ENCODE measurements around the gene CD4. TPM values are rescaled to one million over a fixed set of nuclear protein-coding genes. Genes with fewer than 3 reads are reported as not detected.

CD4 gene
- total and polyA plus RNA-seq, 10 of the 15 experiments (the other 5 are each of a cell fraction or from before 2014, with no cell fraction given): 0.24 to 1.6 (median 0.69) TPM

- no peak overlapping the region for H3K9ac ChIP-seq (ENCODE audit: control insufficient read depth, insufficient read depth, low read length)
- no peaks in the 10 kb centered on the region for H3K36me3 ChIP-seq (ENCODE audit: control insufficient read depth in 2 of 2, insufficient read depth in 2 of 2, low read length in 1 of 2)
- no peak overlapping the region for H2AFZ ChIP-seq (ENCODE audit: control insufficient read depth, low read depth, low read length)
- no peak for TF ChIP-seq SREBF2 (IDR thresholded peaks at IDR 0.05; ENCODE audit: low read length)
- TF ChIP-seq, protein P1, sequence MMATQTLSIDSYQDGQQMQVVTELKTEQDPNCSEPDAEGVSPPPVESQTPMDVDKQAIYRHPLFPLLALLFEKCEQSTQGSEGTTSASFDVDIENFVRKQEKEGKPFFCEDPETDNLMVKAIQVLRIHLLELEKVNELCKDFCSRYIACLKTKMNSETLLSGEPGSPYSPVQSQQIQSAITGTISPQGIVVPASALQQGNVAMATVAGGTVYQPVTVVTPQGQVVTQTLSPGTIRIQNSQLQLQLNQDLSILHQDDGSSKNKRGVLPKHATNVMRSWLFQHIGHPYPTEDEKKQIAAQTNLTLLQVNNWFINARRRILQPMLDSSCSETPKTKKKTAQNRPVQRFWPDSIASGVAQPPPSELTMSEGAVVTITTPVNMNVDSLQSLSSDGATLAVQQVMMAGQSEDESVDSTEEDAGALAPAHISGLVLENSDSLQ (IDR thresholded peaks at IDR 0.05): peak; percentile 82
- H3K4me1 ChIP-seq (ENCODE audit: control insufficient read depth, insufficient read depth, low read length): no peaks in the 10 kb centered on the region
- DNase-seq (ENCODE audit: low read depth, low spot score): no peak
- H4K20me1 ChIP-seq (ENCODE audit: control insufficient read depth, insufficient read depth): no peaks in the 10 kb centered on the region
- WGBS (ENCODE audit: insufficient coverage, insufficient replicate concordance, low lambda C conversion rate, missing lambda C conversion rate): 62% methylated on average over 5 of the region's 5 CpGs
- SMC1A ChIA-PET (ENCODE audit: uncharacterized antibody, unreplicated experiment): no interaction called here
- no peak for FAIRE-seq
- no peak overlapping the region for H3K27ac ChIP-seq (ENCODE audit: control insufficient read depth, insufficient read depth)
- H3K4me2 ChIP-seq (ENCODE audit: control insufficient read depth, insufficient read depth): no peak overlapping the region
- RAD21 ChIA-PET (ENCODE audit: unreplicated experiment): no interaction called here
- no peak for ATAC-seq
- BruUV-seq (replicated peaks): no TSS peak
- in situ Hi-C loops (cut with MboI) (no loop called here), intact Hi-C loops (cut with micrococcal nuclease; ENCODE audit: unreplicated experiment) (no loop called here)
- H3K4me3 ChIP-seq: no peak overlapping the region
- H3K79me2 ChIP-seq (ENCODE audit: control insufficient read depth, insufficient read depth, low read length): no peaks in the 10 kb centered on the region
- CTCF ChIA-PET: interaction anchor here (1.1 kb wide), 1 partner anchor 9 kb away, joined by 3 read pairs; the partner anchor contains the start of gene CD4
- H3K9me3 ChIP-seq (replicated peaks; ENCODE audit: control insufficient read depth, insufficient read depth, low read length): no peaks in the 10 kb centered on the region
- H3K27me3 ChIP-seq (replicated peaks in 1 of 2; ENCODE audit: control insufficient read depth in 2 of 2, insufficient read depth in 2 of 2, low read length in 1 of 2): no peaks in the 10 kb centered on the region; a peak in 1 of 4 replicates
- POLR2A ChIA-PET: interaction anchor here (1.0 kb wide), 2 partner anchors 19 to 44 kb away, joined by 3 read pairs; no protein-coding TSS in a partner anchor
These were observed 9.8 kb downstream of the CD4 start for GRCh38 chr12:6799147-6799546.

DNA sequence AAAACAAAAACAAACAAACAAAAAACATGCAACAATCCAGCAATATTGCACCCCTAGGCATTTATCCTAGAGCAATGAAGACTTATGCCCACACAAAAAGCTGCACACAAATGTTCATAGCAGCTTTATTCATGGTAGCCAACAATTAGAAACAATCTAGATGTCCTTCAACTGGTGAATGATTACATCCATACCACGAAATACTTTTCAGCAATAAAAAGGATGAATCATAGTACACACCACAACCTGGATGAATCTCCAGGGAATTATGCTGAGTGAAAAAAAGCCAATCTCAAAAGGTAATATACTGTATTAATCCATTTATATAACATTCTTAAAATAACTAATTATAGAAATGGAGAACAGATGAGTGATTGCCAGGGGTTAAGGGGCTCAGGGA, 17.8 kb downstream of the CD4 start:
- no peak overlapping the region for H3K4me3 ChIP-seq
- H3K79me2 ChIP-seq (ENCODE audit: control insufficient read depth, insufficient read depth, low read length): no peaks in the 10 kb centered on the region
- H2AFZ ChIP-seq (ENCODE audit: control insufficient read depth, low read depth, low read length): no peak overlapping the region
- POLR2A ChIA-PET: interaction anchor here (0.7 to 1.5 kb wide), 2 partner anchors 27 to 30 kb away, joined by 3 to 9 read pairs; no protein-coding TSS in a partner anchor
- no peak overlapping the region for H3K9ac ChIP-seq (ENCODE audit: control insufficient read depth, insufficient read depth, low read length)
- H3K27me3 ChIP-seq (replicated peaks in 1 of 2; ENCODE audit: control insufficient read depth in 2 of 2, insufficient read depth in 2 of 2, low read length in 1 of 2): no peaks in the 10 kb centered on the region
- DNase-seq (ENCODE audit: low read depth, low spot score) (no peak), ATAC-seq (no peak), FAIRE-seq (no peak)
- no peaks in the 10 kb centered on the region for H3K36me3 ChIP-seq (ENCODE audit: control insufficient read depth in 2 of 2, insufficient read depth in 2 of 2, low read length in 1 of 2)
- H3K9me3 ChIP-seq (replicated peaks; ENCODE audit: control insufficient read depth, insufficient read depth, low read length): no peaks in the 10 kb centered on the region
- no TSS peak for BruUV-seq (replicated peaks)
- no peak overlapping the region for H3K4me2 ChIP-seq (ENCODE audit: control insufficient read depth, insufficient read depth)
- CTCF ChIA-PET: interaction anchor here (1.0 to 2.2 kb wide), 2 partner anchors 15 to 35 kb away, joined by 3 to 7 read pairs; no protein-coding TSS in a partner anchor
- SMC1A ChIA-PET (ENCODE audit: uncharacterized antibody, unreplicated experiment): interaction anchor here (1.2 kb wide), 1 partner anchor 16 kb away, joined by 3 read pairs; no protein-coding TSS in a partner anchor
- RAD21 ChIA-PET (ENCODE audit: unreplicated experiment): no interaction called here
- intact Hi-C loops (cut with micrococcal nuclease; ENCODE audit: unreplicated experiment) (no loop called here), in situ Hi-C loops (cut with MboI) (no loop called here)
- no peaks in the 10 kb centered on the region for H3K4me1 ChIP-seq (ENCODE audit: control insufficient read depth, insufficient read depth, low read length)
- H4K20me1 ChIP-seq (ENCODE audit: control insufficient read depth, insufficient read depth): no peaks in the 10 kb centered on the region
- 3% methylated on average over 1 of the region's 1 CpG for WGBS (ENCODE audit: insufficient coverage, insufficient replicate concordance, low lambda C conversion rate, missing lambda C conversion rate)
- H3K27ac ChIP-seq (ENCODE audit: control insufficient read depth, insufficient read depth): no peak overlapping the region
- TF ChIP-seq ZBTB33 (IDR thresholded peaks at IDR 0.05) (no peak), NR2F1 (conservative IDR thresholded peaks at IDR 0.05) (no peak), E4F1 (IDR thresholded peaks at IDR 0.05; ENCODE audit: borderline replicate concordance, partially characterized antibody) (no peak), IKZF2 (IDR thresholded peaks at IDR 0.05) (no peak), SKIL (IDR thresholded peaks at IDR 0.05; ENCODE audit: low read depth, poor library complexity, severe bottlenecking) (no peak), KAT2A (conservative IDR thresholded peaks at IDR 0.05; ENCODE audit: control insufficient read depth, low read depth, low read length) (no peak), SREBF1 (IDR thresholded peaks at IDR 0.05; ENCODE audit: low read length) (no peak)

Data from GM12878 (cell line).